ENCODE results near the gene SLC9A3. TPM values are rescaled to one million over a fixed set of nuclear protein-coding genes. Genes with fewer than 3 reads are reported as not detected.

SLC9A3 gene
- total and polyA plus RNA-seq, 8 donors = 2.7 to 142 (median 14.9) TPM

DNA sequence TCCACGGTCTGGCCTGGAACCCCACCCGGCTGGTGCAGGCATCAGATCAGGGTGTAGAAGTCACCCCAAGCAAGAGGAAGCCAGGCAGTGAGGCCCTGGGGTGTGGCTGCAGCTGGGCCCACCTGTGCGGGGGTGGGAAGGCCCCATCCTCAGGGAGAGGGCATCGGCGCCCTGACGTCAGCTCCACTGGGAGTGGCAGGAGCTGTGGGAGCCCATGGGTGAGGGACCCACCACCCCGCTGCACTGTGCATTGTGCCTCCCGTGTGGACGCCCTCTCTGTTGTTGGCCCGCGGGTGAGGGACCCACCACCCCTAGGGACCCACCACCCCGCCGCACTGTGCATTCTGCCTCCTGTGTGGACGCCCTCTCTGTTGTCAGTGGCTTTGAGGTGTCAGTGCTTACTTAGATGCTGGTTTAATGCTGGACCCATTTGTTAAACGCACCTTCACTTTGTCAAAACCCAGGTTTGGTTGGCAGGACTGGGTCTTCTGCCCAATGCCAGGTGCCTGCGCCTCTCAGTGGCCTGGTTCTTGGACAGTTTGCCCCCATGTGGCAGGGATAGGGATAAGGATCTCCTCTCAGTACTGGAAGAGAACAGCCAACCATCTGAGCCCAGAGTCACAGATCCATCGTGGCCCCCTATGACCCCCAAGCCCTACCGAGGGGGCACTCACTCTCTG lies 88.1 kb downstream of the SLC9A3 start:
- peak in 1 of 2 donors; percentile 43 for DNase-seq
- Histone ChIP-seq H3K4me1 (no peaks in the 10 kb centered on the region), H3K27me3 (peaks cover 0 to 56% (median 0%) of the 10 kb centered on the region in 3 donors), H3K9me3 (no peaks in the 10 kb centered on the region), H3K36me3 (no peaks in the 10 kb centered on the region), H3K4me3 (no peak overlapping the region), H3K27ac (no peak overlapping the region)
- WGBS, 5 donors = 69 to 76% (median 75%) methylated on average over 12 to 18 of the region's 18 CpGs
- TF ChIP-seq POLR2A (IDR thresholded peaks at IDR 0.05) = no peak
- no peak for TF ChIP-seq EP300 (IDR thresholded peaks at IDR 0.05)
- TF ChIP-seq POLR2AphosphoS5 (IDR thresholded peaks at IDR 0.05) = no peak
- TF ChIP-seq, protein P1, sequence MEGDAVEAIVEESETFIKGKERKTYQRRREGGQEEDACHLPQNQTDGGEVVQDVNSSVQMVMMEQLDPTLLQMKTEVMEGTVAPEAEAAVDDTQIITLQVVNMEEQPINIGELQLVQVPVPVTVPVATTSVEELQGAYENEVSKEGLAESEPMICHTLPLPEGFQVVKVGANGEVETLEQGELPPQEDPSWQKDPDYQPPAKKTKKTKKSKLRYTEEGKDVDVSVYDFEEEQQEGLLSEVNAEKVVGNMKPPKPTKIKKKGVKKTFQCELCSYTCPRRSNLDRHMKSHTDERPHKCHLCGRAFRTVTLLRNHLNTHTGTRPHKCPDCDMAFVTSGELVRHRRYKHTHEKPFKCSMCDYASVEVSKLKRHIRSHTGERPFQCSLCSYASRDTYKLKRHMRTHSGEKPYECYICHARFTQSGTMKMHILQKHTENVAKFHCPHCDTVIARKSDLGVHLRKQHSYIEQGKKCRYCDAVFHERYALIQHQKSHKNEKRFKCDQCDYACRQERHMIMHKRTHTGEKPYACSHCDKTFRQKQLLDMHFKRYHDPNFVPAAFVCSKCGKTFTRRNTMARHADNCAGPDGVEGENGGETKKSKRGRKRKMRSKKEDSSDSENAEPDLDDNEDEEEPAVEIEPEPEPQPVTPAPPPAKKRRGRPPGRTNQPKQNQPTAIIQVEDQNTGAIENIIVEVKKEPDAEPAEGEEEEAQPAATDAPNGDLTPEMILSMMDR (IDR thresholded peaks at IDR 0.05) = peak in 2 of 7 experiments; percentile 11 to 24
- intact Hi-C loops (cut with DNase I; ENCODE audit: low total_unique reads) = no loop called here

DNA sequence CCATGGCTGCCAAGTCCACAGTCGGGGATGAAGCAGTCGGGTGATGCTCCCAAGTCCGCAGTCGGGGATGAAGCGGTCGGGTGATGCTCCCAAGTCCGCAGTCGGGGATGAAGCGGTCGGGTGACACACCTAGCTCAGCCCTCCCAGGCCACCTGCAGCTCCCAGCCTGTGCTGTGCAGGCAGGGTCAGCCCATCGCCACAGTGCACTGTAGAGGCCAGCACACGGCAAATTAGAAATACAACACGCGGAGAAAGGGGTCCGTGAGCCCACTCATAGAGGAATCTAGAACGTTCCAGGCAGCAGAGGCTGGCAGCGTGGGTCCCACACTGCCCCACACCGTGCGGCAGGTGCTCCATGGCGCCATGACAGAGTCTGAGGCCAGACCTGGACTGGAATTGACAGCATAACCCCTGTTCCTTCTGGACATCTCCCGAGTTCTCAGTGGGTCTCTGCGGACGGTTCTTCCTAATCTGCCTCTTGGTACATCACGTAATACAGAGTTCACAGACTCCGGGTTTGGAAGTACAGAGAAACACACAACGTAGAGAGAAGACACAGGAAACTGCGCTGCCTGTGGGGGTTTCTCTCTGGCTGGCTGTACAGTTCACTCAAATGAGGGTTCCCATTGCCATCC lies 89.0 kb downstream of the SLC9A3 start:
- Histone ChIP-seq H3K4me3 (no peak overlapping the region), H3K27me3 (peaks cover 0 to 56% (median 0%) of the 10 kb centered on the region in 3 donors), H3K9me3 (no peaks in the 10 kb centered on the region), H3K4me1 (no peaks in the 10 kb centered on the region), H3K27ac (no peak overlapping the region), H3K36me3 (no peaks in the 10 kb centered on the region)
- no peak for DNase-seq
- no peak for TF ChIP-seq POLR2A (IDR thresholded peaks at IDR 0.05)
- no peak for TF ChIP-seq EP300 (IDR thresholded peaks at IDR 0.05)
- TF ChIP-seq POLR2AphosphoS5 (IDR thresholded peaks at IDR 0.05) = no peak
- TF ChIP-seq, protein P1 (IDR thresholded peaks at IDR 0.05) = no peak
- WGBS, 5 donors = 87 to 92% (median 88%) methylated on average over 19 to 27 of the region's 27 CpGs
- intact Hi-C loops (cut with DNase I; ENCODE audit: low total_unique reads) = no loop called here

DNA sequence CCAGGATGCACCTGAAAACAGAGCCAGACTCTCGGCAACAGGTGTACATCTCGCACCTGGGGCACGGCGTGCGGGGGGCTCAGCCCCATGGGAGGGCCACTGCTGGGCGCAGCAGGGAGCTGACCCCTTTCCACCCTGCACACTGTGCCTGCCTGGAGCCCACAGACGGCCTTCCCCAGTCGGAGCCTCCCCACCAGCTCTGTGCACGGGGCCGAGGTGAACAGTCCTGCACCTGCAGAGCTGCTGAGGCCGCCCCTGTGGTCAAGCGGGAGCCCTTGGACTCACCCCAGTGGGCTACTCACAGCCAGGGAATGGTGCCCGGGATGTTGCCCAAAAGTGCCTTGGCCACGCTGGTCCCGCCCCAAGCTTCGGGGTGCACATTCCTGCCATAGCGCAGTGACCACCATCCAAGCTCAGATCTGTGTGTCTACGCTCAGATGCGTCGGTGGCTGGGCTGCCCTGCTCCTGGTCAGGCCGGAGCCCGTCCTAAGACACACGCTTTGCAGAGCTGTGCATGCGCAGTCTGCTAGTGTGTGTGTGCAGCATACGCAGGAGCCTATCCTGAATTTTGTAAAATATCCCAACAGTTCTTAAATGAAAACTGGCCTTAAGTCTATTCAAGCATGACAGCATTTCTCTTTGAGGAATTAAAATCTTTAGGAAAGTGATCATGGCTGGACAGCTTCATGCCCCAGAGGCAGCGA lies 89.7 kb downstream of the SLC9A3 start:
- intact Hi-C loops (cut with DNase I; ENCODE audit: low total_unique reads) = no loop called here
- no peak for DNase-seq
- no peaks in the 10 kb centered on the region for H3K36me3 ChIP-seq
- H3K4me3 ChIP-seq = no peak overlapping the region
- 85 to 97% (median 87%) methylated on average over 11 to 26 of the region's 26 CpGs for WGBS, 5 donors
- H3K9me3 ChIP-seq = no peaks in the 10 kb centered on the region
- H3K27ac ChIP-seq = no peak overlapping the region
- peaks cover 0 to 56% (median 0%) of the 10 kb centered on the region in 3 donors for H3K27me3 ChIP-seq
- no peaks in the 10 kb centered on the region for H3K4me1 ChIP-seq
- no peak for TF ChIP-seq POLR2A (IDR thresholded peaks at IDR 0.05)
- no peak for TF ChIP-seq POLR2AphosphoS5 (IDR thresholded peaks at IDR 0.05)
- TF ChIP-seq, protein P1 (IDR thresholded peaks at IDR 0.05) = no peak
- no peak for TF ChIP-seq EP300 (IDR thresholded peaks at IDR 0.05)

DNA sequence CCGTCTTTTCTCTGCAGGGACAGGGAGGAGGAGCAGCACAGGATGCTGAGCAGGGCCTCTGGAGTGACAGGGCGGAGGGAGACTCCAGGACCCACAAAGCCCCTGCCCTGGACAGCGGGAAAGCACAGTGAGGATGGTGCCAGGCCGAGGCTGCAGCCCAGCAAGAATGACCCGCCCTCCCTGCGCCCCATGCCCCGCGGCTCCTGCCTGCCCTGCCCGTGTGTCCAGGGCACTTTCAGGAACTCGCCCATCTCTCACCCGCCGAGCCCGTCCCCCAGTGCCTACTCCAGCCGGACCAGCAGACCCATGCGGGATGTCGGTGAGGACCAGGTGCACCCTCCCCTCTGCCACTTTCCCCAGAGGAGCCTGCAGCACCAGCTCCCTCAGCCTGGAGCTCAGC lies 90.4 kb downstream of the SLC9A3 start:
- peaks cover 0 to 56% (median 0%) of the 10 kb centered on the region in 3 donors for H3K27me3 ChIP-seq
- no peaks in the 10 kb centered on the region for H3K4me1 ChIP-seq
- H3K36me3 ChIP-seq = no peaks in the 10 kb centered on the region
- no peak overlapping the region for H3K27ac ChIP-seq
- no peak overlapping the region for H3K4me3 ChIP-seq
- WGBS, 5 donors = 75 to 85% (median 83%) methylated on average over 14 to 16 of the region's 16 CpGs
- no peak for TF ChIP-seq EP300 (IDR thresholded peaks at IDR 0.05)
- TF ChIP-seq POLR2A (IDR thresholded peaks at IDR 0.05) = no peak
- no peak for TF ChIP-seq POLR2AphosphoS5 (IDR thresholded peaks at IDR 0.05)
- TF ChIP-seq, protein P1 (IDR thresholded peaks at IDR 0.05) = no peak
- peak in 1 of 2 donors; percentile 16 for DNase-seq
- intact Hi-C loops (cut with DNase I; ENCODE audit: low total_unique reads) = no loop called here
- H3K9me3 ChIP-seq = no peaks in the 10 kb centered on the region
